Retina (tissue), 1 donor: ENCODE data around the gene TPD52L2.
A peak's percentile ranks its signal among the peaks of the same experiment; 100 is the strongest.
"Not testable (repeated sequence)": the region's sequence is repeated elsewhere in the genome, so short reads cannot be mapped to it uniquely, and the experiment has no call there.

Source experiments
- DNase-seq: peaks from one replicate; pipeline ENCODE4 v3.0.0-alpha.2; 2016

TPD52L2 gene

DNA sequence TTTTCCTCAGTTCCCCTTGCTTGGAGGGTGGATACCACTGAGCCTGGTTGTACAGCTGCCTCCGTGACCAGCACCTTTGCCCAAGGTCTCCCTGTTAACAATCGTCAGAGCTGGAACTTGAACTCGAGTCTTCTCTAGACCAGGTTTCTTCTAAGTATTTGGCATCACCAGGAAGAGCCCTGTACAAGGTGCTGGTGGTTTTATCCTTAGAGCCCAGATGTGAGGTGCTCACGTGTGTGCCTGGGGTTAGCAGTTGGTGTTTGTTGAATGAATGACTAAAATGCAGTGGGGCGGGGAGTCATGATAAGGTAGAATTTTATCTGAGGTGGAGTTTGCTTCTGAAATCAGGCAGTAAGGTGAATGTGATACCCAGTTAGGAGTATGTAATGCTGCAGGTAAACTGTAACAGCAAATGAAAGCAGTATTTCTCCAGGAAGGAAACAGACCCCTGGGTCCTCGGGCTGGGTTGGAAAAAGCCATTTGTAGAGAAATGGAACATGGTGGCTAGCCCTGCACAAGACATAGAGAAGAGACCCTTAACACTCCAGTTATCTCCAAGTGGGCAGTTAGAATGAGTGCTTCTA lies 33.0 kb downstream of the TPD52L2 start:
- no peak for DNase-seq

DNA sequence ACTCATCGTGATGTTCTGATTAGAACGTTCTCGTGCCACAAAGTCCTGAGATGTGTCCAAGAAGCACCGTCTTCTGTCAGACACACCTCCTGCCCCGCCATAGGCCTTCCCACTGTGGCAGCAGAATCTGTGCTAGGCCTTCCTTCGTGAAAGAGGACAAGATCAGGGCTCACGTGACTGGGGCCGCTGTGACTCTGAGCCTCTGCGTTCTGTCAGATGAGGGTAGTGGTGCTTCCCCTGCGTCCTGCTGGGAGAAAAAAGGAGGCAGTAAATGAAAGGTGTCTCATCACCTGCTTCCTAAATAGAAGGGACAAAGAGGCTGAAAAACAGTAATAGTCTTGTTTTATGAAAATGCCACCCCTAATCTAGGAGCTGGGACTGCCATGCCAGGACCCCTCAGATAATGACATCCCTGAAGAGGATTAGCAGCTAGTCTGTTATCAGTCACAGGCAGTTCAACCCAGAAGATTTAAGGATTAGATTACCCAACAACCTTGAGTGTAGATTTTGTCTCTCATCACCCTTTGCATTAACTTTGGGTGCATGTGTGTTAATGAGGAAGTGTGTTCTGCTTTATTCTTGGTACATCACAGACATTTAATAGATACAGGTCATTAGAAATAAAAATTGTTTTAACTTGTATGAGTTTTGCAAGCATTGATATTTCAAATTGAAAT lies 34.0 kb downstream of the TPD52L2 start:
- no peak for DNase-seq

DNA sequence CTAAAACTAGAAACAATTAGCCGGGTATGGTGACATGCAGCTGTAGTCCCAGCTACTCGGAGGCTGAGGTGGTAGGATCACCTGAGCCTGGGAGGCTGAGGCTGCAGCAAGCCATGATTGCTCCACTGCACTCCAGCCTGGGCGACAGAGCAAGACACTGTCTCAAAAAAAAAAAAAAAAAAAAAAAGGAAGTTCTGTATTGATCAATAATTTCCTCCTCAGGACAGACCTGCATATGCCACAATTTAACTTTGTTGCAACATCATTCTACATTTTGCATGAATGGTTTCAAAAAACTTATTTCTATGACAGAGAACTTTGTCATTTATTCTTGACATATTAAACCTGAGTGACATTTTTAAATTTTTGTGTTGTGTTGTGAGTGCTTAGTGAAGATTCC lies 35.3 kb downstream of the TPD52L2 start:
- no peak for DNase-seq

DNA sequence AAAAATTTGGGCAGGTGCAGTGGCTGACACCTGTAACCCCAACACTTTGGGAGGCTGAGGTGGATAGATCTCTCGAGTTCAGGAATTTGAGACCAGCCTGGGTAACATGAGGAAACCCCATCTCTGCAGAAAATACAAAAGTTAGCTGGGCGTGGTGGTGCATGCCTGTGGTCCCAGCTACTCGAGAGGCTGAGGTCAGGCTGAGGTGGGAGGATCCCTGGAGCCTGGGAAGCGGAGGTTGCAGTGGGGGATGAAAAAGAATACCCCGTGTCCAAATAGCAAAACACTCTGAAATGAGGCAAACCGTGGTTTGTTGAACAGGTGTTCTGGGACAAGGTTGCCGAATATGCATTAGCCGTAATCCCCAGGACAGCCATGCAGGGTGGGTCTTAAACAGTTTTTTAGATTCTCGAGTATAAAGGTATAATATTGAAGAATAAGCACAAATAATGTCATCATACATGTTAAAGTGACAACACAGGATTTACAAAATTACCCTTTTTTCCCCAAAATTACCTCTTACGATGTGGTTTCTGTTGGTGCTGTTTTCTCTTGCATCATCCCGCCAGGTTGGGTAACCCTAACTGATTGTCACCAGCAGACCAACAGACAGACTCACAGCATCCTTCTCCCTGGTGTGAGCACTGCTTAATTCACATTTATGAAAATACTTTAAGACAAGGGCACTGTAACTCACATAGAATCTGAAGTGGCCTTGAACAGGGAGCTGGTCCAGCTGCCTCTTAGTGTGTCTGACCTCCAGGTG lies 38.9 kb downstream of the TPD52L2 start:
- DNase-seq = no peak

DNA sequence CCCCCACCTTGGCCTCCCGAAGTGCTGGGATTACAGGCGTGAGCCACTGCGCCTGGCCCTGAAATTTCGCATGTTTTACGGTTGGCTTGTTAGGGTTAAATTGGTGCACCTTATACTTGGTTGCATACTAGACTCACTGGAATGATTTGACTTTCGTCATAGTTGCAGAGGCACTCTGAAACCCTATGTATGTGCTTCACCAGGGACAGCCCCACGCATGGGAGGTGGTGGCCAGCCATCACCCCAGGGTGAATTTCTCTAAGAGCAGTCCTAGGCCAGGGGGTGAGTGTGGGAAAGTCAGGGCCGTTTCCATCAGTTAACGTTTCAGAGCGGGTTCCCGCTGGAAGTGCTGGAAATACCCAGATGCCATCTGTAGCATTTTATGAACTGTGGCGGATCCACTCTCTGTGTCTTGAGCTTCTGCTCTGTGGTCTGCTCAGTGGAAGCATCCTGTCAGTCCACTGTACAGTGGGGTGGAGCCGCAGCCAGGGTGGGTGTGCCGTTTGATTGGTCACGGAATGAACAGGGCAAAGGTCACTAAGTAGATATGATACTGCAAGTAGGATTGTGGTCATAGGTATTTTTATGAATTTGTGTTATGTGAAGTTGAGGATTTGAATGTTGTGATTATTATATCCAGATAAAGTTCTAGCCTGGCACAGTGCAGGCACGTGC lies 43.1 kb downstream of the TPD52L2 start:
- DNase-seq = no peak

DNA sequence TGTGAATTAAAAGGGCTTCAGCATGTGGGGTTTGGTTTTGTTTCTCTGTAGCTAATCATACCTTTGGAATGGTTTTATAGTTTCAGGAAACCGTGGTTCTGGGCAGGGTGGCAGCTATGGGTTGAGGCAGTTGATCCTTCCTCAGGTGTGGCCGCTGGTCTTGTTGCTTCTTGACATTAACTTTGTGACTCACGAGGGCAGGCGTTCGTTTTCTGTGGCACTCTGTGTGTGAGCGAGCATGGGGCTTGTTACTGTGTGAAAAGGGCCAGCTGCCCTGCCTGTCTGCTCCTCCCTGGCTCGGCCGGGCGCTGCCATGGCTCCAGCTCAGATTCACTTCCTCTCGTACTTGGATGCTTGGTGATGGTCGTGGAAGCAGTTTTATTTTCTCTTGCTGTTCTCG lies 46.1 kb downstream of the TPD52L2 start:
- no peak for DNase-seq

DNA sequence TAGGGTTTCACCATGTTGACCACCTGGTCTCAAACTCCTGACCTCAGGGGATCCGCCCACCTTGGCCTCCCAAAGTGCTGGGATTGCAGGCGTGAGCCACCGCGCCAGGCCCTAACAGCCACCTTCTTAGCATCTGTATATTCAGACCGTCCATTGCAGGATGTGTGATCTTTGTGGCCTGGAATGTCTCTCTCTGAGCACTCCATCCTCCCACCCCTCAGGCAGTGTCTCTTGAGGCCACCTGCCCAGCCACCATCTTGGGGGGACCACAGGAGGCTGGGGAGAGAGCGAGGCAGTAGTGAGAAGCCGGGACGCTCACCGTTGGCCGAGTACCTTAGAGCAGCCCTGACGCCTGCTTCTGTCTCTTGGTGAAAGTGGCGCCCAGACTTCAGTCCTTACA lies 48.7 kb downstream of the TPD52L2 start:
- no peak for DNase-seq

DNA sequence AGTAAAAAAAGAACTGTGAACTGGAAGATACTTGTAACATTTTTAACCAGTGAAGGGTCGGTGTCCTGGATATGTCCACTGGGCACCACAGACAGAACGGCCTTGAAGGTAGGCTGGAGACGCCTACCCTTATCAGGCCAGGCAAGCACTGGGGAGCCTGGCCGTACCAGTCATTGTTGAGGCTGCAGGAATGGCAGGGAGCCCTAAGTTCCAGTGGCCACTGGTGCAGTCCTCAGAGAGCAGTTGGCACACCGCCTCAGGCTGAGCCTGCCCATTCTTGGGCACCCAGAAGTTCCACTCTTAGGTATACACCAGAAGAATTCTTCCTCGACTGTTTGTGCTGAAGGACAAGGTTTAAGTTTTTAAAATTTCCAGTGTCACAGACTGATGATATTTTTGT lies 50.4 kb downstream of the TPD52L2 start:
- no peak for DNase-seq

DNA sequence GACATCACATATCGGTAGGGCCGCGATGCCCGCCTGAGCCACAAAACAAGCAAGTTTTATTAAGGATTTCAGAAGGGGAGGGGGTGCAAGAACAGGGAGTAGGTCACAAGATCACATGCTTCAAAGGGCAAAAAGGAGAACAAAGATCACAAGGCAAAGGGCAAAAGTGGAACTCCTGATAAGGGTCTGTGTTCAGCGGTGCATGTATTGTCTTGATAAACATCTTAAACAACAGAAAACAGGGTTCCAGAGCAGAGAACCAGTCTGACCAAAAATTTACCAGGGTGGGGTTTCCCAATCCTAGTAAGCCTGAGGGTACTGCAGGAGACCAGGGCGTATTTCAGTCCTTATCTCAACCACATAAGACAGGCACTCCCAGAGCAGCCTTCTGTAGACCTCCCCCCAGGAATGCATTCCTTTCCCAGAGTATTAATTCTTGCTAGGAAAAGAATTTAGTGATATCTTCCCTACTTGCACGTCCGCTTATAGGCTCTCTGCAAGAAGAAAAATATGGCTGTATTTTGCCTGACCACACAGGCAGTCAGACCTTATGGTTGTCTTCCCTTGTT lies 51.4 kb downstream of the TPD52L2 start:
- not testable (repeated sequence) for DNase-seq

DNA sequence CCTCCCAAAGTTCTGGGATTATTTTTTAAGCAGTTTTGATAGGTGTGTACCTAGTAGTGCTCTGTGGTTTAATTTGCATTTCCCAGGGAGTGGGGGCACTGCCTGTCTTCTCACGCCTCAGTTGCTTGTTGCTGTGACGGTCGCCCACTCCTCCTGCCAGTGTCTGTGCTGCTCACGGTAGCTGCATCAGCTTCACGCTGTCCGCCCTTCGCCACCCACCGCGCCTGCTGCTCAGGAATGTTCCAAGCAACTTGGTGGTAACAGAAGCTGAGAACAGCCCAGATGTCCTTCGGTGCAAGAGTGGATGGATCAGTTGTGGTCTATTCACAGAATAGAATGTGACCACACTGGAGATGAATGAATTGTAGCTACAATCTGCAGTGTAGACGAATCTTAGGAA lies 52.7 kb downstream of the TPD52L2 start:
- DNase-seq = no peak

DNA sequence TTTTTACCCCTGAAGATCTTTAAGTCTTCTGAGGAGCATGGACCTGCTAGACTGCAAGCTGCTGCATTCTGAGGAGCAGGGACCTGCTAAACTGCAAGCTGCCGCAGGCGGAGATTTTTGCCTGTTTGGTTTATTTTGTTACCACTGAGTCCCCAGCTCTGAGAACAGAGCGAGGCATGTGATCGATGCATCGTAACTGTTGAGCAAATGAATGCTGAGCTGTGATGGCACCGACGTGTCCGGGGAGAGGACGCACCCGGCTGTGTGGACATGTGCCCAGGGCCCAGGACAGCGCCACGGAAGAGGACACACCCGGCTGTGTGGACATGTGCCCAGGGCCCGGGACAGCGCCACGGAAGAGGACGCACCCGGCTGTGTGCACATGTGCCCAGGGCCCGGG lies 54.1 kb downstream of the TPD52L2 start:
- no peak for DNase-seq

DNA sequence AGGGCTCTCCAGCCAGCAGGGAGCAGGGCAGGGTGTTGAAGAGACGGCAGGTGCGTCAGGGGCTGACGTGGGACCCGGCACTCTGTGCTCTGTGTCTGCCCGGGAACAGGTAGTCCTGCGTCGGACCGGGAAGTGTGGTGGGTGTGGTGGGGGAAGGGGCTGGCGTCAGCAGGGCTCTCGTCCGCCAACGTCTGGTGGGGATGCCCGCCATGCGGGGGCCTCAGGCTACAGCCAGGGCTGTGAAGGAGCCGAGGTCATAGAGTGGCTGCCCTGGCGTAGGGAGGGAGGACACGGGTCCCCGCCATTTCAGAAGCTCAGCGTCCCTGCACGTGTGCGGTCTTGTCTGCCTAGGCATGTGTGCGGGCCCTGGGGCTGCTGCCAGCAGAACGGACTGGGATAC lies 55.2 kb downstream of the TPD52L2 start:
- no peak for DNase-seq

DNA sequence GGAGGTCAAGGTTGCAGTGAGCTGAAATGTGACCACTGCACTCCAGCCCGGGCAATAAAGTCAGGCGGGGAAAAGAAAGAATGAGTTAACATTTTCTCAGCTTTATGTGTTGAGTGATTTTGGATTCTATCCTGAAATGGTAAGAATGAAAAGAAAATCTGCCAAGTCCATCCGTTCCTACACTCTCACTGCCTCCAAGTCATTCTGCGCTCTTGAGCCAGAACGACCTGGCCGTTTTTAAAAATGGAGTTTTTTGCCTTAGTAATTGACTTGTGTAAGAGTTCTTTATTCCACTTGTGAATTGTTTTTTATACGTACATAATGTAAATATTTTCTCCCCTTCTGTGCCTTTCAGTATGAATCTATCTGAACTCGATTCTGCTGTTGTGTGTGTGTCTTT lies 58.6 kb downstream of the TPD52L2 start:
- DNase-seq = no peak

DNA sequence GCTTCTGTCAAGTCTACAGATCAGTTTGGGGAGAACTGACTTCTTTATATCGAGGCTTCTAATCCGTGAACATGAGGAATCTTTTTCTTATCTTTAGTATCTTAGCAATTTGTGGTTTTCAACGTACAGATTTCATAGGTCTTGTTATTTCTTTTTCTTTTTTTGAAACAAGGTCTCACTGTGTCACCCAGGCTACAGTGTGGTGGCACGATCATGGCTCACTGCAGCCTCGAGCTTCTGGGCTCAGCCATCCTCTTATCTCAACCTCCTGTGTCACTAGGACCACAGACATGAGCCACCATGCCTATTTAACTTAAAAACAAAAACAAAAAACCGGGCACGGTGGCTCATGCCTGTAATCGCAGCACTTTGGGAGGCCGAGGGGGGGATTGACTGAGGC lies 59.2 kb downstream of the TPD52L2 start:
- DNase-seq = no peak

DNA sequence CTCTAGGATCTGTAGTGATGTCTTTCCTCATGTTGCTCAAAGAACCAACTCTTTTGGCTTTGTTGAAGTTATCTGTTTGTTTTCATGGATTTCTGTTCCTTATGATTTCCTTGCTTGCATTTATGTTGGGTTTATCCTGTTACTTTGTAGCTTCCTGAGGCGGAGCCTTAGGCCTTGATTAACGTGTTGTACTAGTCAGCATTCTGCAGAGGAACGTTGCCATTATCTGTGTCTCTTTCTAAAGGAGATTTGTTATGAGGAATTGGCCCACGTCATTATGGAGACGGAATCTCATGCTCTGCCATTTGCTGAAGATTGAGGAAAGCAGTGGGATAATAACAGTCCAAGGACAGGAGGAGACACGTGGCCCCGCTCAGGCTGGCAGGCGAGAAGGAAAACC lies 61.2 kb downstream of the TPD52L2 start:
- DNase-seq = no peak

DNA sequence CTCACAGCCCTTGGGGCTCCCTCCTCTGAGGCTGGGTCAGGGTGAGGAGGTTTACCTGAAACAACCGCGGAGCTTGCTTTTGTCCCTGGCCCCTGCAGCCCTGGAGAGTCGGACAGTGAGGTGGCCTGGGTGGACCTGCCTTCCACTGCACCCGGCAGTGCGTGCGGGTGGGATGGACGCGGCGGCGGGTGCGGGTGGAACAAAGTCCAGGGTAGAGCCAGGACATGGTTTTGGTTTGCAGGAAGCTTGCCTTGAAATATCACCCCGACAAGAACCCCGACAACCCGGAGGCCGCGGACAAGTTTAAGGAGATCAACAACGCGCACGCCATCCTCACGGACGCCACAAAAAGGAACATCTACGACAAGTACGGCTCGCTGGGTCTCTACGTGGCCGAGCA lies 64.0 kb downstream of the TPD52L2 start:
- no peak for DNase-seq

DNA sequence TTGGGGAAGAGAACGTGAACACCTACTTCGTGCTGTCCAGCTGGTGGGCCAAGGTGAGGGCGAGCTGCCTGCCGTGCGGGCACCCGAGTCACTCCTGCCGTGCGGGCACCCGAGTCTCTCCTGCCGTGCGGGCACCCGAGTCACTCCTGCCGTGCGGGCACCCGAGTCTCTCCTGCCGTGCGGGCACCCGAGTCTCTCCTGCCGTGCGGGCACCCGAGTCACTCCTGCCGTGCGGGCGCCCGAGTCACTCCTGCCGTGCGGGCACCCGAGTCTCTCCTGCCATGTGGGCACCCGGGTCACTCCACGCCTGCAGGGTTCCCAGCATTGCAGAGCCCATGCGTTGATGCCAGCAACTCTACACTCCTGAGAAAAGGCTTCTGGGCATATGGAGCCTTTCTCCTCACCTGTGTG lies 64.4 kb downstream of the TPD52L2 start:
- not testable (repeated sequence) for DNase-seq

DNA sequence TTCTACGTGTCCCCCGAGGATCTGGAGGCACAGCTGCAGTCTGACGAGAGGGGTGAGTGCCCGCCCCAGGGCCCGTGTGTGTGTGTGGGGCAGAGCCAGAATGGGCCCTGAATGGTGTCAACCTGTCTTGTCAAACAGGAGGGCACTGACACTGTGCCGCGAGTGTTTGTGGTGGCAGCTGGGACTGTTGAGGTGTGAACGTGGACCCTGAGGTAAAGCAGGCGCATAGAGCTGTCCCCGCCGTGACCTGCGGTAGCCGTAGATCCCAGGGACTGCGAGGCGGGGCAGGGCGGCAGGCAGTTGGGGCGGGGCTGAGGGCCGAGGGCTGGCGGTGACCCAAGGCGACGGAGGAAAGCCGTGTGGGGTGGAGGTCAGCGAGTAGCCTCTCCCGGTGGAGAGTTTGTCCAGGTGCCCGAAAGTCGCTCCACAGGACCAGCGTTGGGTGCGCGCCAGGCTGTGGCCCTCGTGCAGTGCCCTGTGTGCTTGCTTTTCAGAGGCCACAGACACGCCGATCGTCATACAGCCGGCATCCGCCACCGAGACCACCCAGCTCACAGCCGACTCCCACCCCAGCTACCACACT lies 66.0 kb downstream of the TPD52L2 start:
- no peak for DNase-seq

DNA sequence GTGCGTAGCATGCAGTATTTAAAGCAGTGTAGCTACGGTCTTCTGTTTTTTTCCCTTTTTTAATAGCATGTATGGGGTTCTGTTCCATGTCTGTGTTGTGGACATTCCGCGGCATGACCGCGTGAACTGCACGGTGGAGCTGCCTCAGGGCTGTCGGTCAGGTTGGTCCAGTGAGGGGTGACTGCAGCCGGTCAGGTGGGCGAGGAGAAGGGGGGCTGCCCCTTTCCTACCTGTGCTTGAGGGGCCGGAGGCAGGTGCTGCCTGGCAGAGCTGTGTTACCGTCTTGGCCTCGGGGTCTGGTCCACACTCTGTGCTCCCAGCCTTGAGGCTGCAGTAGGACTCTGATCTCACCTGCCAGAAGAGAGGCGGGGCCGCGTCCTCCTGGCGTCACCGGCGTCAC lies 66.7 kb downstream of the TPD52L2 start:
- DNase-seq = no peak

DNA sequence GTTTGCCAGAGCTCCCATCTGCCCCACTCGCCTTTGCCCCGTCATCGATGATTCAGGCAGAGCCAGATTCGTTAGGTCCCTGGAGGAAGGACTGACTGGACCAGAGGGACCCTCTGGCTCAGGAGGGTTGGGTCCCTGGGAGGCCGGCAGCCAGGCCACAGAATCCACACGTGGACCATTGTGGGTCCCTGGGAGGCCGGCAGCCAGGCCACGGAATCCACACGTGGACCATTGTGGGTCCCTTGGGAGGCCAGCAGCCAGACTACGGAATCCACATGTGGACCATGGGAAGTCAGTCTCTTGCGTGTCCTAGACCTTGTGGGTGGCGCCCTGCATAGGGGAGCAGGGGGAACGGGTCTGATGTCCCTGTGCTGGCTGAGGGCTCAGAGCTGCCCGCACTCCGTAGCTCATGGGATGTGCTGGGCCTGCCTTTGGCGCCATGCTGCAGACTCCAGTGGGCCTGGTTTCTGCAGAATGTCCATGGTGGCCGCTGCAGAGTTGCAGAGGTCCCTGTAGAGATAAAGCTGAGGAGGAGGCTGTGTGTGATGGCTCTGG lies 67.6 kb downstream of the TPD52L2 start:
- no peak for DNase-seq

DNA sequence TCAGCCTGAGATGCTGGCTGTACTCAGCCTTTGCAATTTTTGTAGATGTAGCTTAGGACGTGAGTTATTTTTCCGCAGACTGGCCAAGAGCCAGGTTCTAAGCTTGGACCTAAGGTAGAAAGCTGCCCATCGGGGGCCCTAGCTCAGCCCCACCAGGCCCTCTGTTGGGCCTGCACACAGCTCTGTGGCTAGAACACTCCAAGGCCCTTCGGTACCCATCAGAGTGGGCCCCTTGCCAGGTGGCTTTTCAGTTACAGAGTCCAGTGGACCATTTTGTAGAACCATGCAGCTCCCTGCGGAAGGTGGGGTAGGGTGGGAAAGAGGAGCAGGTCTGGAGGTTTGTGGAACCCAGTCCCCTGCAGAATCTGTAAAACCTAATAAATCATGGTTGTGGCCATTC lies 68.6 kb downstream of the TPD52L2 start:
- DNase-seq = no peak

DNA sequence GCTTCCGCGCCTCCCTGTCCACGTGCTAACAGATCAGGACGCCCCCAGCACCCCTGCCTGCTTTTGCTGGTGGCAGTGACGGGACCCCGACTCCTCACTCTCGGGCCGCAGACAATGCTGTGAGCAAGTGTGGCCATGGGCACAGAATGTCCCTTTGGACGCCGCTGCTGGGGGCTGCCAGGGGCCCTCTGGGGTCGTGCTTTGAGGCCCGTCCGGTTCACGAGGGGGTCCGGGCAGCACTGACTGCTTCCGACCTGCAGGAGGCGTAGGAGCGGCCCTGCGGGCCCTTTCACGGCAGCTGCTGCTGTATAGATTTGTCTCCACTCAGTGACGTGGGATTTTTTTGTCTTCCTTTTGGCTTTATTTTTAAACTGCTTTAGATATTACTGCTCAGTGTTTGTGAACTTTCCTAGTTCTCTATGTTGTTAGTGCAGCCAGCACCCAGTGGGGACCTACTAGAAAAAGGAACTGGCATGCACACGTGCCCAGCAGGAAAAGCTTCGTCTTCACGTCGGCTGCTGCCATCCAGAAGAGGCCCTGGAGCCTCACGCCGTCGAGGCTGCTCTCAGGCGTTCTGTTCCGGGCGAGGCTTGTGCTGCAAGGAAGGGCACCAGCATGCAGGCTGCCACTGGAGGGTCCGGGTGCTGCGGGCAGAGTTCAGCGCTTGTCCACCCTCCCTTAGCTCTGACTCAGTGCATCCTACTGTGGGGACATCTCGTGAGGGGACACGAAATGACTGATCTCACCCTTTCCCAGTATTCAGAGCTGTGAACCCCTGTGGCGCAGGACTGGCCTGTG lies 69.4 kb downstream of the TPD52L2 start:
- peak; percentile 7 for DNase-seq
